ENCODE data around the gene CYP26C1.

GRCh38 chr10:93060887-93061593, 442 bp downstream of the CYP26C1 start:
- TF ChIP-seq POLR2A (IDR thresholded peaks at IDR 0.05): no peak
- TF ChIP-seq, protein P1, sequence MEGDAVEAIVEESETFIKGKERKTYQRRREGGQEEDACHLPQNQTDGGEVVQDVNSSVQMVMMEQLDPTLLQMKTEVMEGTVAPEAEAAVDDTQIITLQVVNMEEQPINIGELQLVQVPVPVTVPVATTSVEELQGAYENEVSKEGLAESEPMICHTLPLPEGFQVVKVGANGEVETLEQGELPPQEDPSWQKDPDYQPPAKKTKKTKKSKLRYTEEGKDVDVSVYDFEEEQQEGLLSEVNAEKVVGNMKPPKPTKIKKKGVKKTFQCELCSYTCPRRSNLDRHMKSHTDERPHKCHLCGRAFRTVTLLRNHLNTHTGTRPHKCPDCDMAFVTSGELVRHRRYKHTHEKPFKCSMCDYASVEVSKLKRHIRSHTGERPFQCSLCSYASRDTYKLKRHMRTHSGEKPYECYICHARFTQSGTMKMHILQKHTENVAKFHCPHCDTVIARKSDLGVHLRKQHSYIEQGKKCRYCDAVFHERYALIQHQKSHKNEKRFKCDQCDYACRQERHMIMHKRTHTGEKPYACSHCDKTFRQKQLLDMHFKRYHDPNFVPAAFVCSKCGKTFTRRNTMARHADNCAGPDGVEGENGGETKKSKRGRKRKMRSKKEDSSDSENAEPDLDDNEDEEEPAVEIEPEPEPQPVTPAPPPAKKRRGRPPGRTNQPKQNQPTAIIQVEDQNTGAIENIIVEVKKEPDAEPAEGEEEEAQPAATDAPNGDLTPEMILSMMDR (IDR thresholded peaks at IDR 0.05): no peak
